BJ (cell line): ENCODE measurements around the gene MANSC1. TPM values are rescaled to one million over a fixed set of nuclear protein-coding genes. Genes with fewer than 3 reads are reported as not detected.

Experiments used
- CTCF ChIA-PET: fragments of 350-600 bp; formaldehyde crosslinking; extraction: SDS; loops from one replicate; lab custom pipeline; 2021; ENCODE audit warnings: antibody characterized with exemption, inconsistent platforms; lab: Yijun Ruan, JAX
- POLR2A ChIA-PET: fragments of 300-600 bp; sonication (Branson Sonifier 250); formaldehyde crosslinking; extraction: SDS; loops from one replicate; lab custom pipeline; 2021; ENCODE audit warnings: antibody characterized with exemption; lab: Charles Lee
- DNase-seq: peaks from one replicate; pipeline ENCODE4 v3.0.0-alpha.2; 2011; ENCODE audit warnings: low read depth
- H3K27me3 ChIP-seq: 2 replicates; pipeline ENCODE4 v1.6.0; 2011; ENCODE audit warnings: low read length; ENCODE audit not compliant: control insufficient read depth, insufficient read depth
- H3K36me3 ChIP-seq: 2 replicates; pipeline ENCODE4 v1.5.1; 2011; ENCODE audit warnings: low read length; ENCODE audit not compliant: control insufficient read depth, insufficient read depth
- H3K4me3 ChIP-seq: 2 replicates; pipeline ENCODE4 v1.5.1; 2011; ENCODE audit warnings: low read depth, mild to moderate bottlenecking, control low read depth, low read length
- CTCF ChIP-seq: IDR thresholded peaks from 2 replicates; pipeline ENCODE4 v1.5.1; 2011; ENCODE audit warnings: low read depth, mild to moderate bottlenecking, control low read depth, inconsistent platforms, low read length, moderate library complexity; ENCODE audit not compliant: insufficient read depth
- polyA plus RNA-seq: library from polyadenylated mRNA; depleted of rRNA; stranded (reverse); fragments of >200 nt; gene quantifications from 2 replicates; pipeline ENCODE4 v1.2.3, GENCODE V29; 2011

MANSC1 gene
- polyA plus RNA-seq, 1 experiment, result 2.4 TPM

GRCh38 chr12:12396694-12397093 lies 46.7 kb upstream of the MANSC1 start:
- no peaks in the 10 kb centered on the region for H3K27me3 ChIP-seq
- no peak for TF ChIP-seq CTCF
- ChIA-PET POLR2A (no interaction called here), CTCF (no interaction called here)
- no peaks in the 10 kb centered on the region for H3K36me3 ChIP-seq
- no peak for DNase-seq
- H3K4me3 ChIP-seq, result no peak overlapping the region

- ChIA-PET CTCF (no interaction called here), POLR2A (no interaction called here)
- no peak for TF ChIP-seq CTCF
- Histone ChIP-seq H3K4me3 (no peak overlapping the region), H3K36me3 (no peaks in the 10 kb centered on the region; the same call in 1 of the 2 replicates), H3K27me3 (no peaks in the 10 kb centered on the region)
- DNase-seq, result no peak
Measured at GRCh38 chr12:12393171-12393570, 43.1 kb upstream of the MANSC1 start.

GRCh38 chr12:12392413-12392812 lies 42.4 kb upstream of the MANSC1 start:
- ChIA-PET POLR2A (no interaction called here), CTCF (interaction anchor here (0.6 to 0.7 kb wide), 2 partner anchors 17 to 254 kb away, joined by 3 read pairs; no protein-coding TSS in a partner anchor)
- no peak for DNase-seq
- TF ChIP-seq CTCF, result no peak
- no peaks in the 10 kb centered on the region for H3K27me3 ChIP-seq
- H3K4me3 ChIP-seq, result no peak overlapping the region
- no peaks in the 10 kb centered on the region; the same call in 1 of the 2 replicates for H3K36me3 ChIP-seq

- no peaks in the 10 kb centered on the region; the same call in 1 of the 2 replicates for H3K36me3 ChIP-seq
- POLR2A ChIA-PET, result interaction anchor here (0.6 kb wide), 1 partner anchor 10 kb away, joined by 3 read pairs; no protein-coding TSS in a partner anchor
- DNase-seq, result no peak
- H3K27me3 ChIP-seq, result no peaks in the 10 kb centered on the region
- CTCF ChIA-PET, result interaction anchor here (1.1 to 1.9 kb wide), 3 partner anchors 10 to 268 kb away, joined by 3 to 6 read pairs (median 4); partner anchors contain the start of gene DUSP16
- no peak overlapping the region for H3K4me3 ChIP-seq
- TF ChIP-seq CTCF, result no peak
Measured at GRCh38 chr12:12387501-12387900, 37.5 kb upstream of the MANSC1 start.

GRCh38 chr12:12384571-12385340 lies 34.7 kb upstream of the MANSC1 start:
- POLR2A ChIA-PET, result no interaction called here
- no peak for TF ChIP-seq CTCF
- H3K27me3 ChIP-seq, result no peaks in the 10 kb centered on the region
- no peak for DNase-seq
- peaks cover 1% of the 10 kb centered on the region; the same call in 1 of the 2 replicates for H3K36me3 ChIP-seq
- CTCF ChIA-PET, result interaction anchor here (0.8 to 1.4 kb wide), 6 partner anchors 8 to 321 kb away, joined by 3 to 4 read pairs (median 4); partner anchors contain the start of gene DUSP16
- no peak overlapping the region for H3K4me3 ChIP-seq
